BLaER1 (cell line): ENCODE results near the gene DSCAML1.

ENCODE experiments used
- H3K27ac ChIP-seq: shearing (Covaris generic); formaldehyde crosslinking; 2 replicates; pipeline ENCODE4 v1.8.1; 2022
- H3K27me3 ChIP-seq: shearing (Covaris generic); formaldehyde crosslinking; 2 replicates; pipeline ENCODE4 v1.8.1; 2022
- H3K36me3 ChIP-seq: shearing (Covaris generic); formaldehyde crosslinking; 2 replicates; pipeline ENCODE4 v1.8.1; 2022
- H3K4me1 ChIP-seq: shearing (Covaris generic); formaldehyde crosslinking; 2 replicates; pipeline ENCODE4 v1.8.1; 2022
- H3K4me2 ChIP-seq: shearing (Covaris generic); formaldehyde crosslinking; 2 replicates; pipeline ENCODE4 v1.8.1; 2022
- H3K4me3 ChIP-seq: shearing (Covaris generic); formaldehyde crosslinking; 2 replicates; pipeline ENCODE4 v1.8.1; 2022
- H3K9ac ChIP-seq: shearing (Covaris generic); formaldehyde crosslinking; 2 replicates; pipeline ENCODE4 v1.8.1; 2022
- H3K9me3 ChIP-seq: shearing (Covaris generic); formaldehyde crosslinking; 2 replicates; pipeline ENCODE4 v1.8.1; 2022
- H4K20me1 ChIP-seq: shearing (Covaris generic); formaldehyde crosslinking; 2 replicates; pipeline ENCODE4 v1.8.1; 2022
- Cebpa-rat ChIP-seq: shearing (Covaris generic); IDR thresholded peaks from 2 replicates; pipeline ENCODE4 v1.8.1; 2022

The DSCAML1 gene

DNA sequence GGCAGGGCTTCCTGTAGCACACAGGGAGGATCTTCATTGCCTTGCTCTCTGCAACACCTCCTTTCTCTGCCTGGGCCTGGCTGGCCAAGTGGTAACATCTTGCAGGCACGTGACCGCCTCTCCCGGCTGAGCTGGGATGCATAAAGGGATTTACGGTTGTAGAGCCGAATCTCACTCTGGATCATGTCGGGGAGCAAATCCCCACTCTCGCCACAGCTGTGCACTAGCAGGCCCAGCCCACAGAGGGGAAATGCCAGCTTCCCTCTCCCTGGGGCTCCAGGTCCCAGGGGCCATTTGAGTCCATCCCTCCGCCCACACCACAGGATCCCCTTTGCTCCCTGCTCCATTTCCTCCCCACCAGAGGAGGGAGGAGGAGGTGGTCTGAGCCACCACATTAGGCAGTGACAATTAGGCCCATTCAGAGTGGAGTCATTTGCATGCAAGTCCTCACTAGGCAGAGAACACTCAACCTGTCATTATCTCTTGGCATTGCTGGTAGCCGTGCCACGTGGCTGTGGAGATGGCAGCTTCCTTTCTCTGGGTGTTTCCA lies 196.7 kb downstream of the DSCAML1 start:
- no peak overlapping the region for H3K9ac ChIP-seq
- H3K27ac ChIP-seq, result no peak overlapping the region
- no peak overlapping the region for H3K4me2 ChIP-seq
- no peaks in the 10 kb centered on the region for H3K27me3 ChIP-seq
- H3K9me3 ChIP-seq, result no peaks in the 10 kb centered on the region
- TF ChIP-seq Cebpa-rat, result no peak
- H3K36me3 ChIP-seq, result no peaks in the 10 kb centered on the region
- 0 out of 2 replicates have a peak, but pooled peaks cover 5% of the 10 kb centered on the region for H3K4me1 ChIP-seq
- H4K20me1 ChIP-seq, result no peaks in the 10 kb centered on the region; the same call in 1 of the 2 replicates
- no peak overlapping the region for H3K4me3 ChIP-seq

- Histone ChIP-seq H3K36me3 (no peaks in the 10 kb centered on the region), H3K9ac (no peak overlapping the region), H3K4me2 (no peak overlapping the region), H4K20me1 (no peaks in the 10 kb centered on the region; the same call in 1 of the 2 replicates), H3K9me3 (no peaks in the 10 kb centered on the region), H3K27me3 (no peaks in the 10 kb centered on the region), H3K27ac (no peak overlapping the region), H3K4me1 (0 out of 2 replicates have a peak, but pooled peaks cover 5% of the 10 kb centered on the region), H3K4me3 (no peak overlapping the region)
- no peak for TF ChIP-seq Cebpa-rat
Observed at GRCh38 chr11:117597071-117597470, 199.9 kb downstream of the DSCAML1 start.

GRCh38 chr11:117595440-117595839 lies 201.6 kb downstream of the DSCAML1 start:
- H3K9me3 ChIP-seq, result no peaks in the 10 kb centered on the region
- H3K9ac ChIP-seq, result no peak overlapping the region
- H3K4me2 ChIP-seq, result 0 out of 2 replicates have a peak overlapping the region, but pooled peaks have one; percentile 21
- H3K4me3 ChIP-seq, result no peak overlapping the region
- TF ChIP-seq Cebpa-rat, result no peak
- H3K4me1 ChIP-seq, result 0 out of 2 replicates have a peak, but pooled peaks cover 4% of the 10 kb centered on the region
- no peak overlapping the region for H3K27ac ChIP-seq
- no peaks in the 10 kb centered on the region for H3K36me3 ChIP-seq
- no peaks in the 10 kb centered on the region for H3K27me3 ChIP-seq
- no peaks in the 10 kb centered on the region; the same call in 1 of the 2 replicates for H4K20me1 ChIP-seq

DNA sequence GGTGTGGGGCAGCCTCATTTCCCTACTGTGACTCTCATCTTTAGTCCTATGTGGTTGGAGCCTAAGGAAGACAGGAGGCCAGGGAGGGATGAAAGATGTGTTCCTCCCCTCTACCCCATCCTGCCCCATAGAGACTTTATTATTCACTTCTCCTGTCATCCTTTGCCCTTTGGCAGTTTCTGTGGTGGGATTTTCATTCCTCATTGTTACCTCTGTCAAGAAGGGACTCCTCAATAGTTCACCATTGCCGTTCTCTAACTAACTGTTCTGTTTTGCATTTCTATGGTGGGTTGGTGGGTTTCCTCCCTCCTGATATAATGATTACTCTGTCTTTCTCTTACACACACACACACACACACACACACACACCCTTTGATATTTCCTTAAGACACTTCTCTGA lies 202.3 kb downstream of the DSCAML1 start:
- H3K27me3 ChIP-seq, result no peaks in the 10 kb centered on the region
- no peak for TF ChIP-seq Cebpa-rat

GRCh38 chr11:117593065-117593464 lies 204.0 kb downstream of the DSCAML1 start:
- H3K4me2 ChIP-seq, result no peak overlapping the region
- H3K36me3 ChIP-seq, result no peaks in the 10 kb centered on the region
- H3K4me3 ChIP-seq, result no peak overlapping the region
- no peaks in the 10 kb centered on the region for H3K4me1 ChIP-seq
- H3K27me3 ChIP-seq, result no peaks in the 10 kb centered on the region
- no peak for TF ChIP-seq Cebpa-rat
- no peaks in the 10 kb centered on the region for H3K9me3 ChIP-seq
- no peak overlapping the region for H3K9ac ChIP-seq
- H3K27ac ChIP-seq, result no peak overlapping the region
- H4K20me1 ChIP-seq, result no peaks in the 10 kb centered on the region

More for the DNA sequence above, 202.3 kb downstream of the DSCAML1 start:
- no peaks in the 10 kb centered on the region for H3K36me3 ChIP-seq
- no peaks in the 10 kb centered on the region for H3K4me1 ChIP-seq
- no peak overlapping the region for H3K4me3 ChIP-seq
- H4K20me1 ChIP-seq, result no peaks in the 10 kb centered on the region
- no peak overlapping the region for H3K4me2 ChIP-seq
- H3K9me3 ChIP-seq, result no peaks in the 10 kb centered on the region
- H3K27ac ChIP-seq, result no peak overlapping the region
- no peak overlapping the region for H3K9ac ChIP-seq

DNA sequence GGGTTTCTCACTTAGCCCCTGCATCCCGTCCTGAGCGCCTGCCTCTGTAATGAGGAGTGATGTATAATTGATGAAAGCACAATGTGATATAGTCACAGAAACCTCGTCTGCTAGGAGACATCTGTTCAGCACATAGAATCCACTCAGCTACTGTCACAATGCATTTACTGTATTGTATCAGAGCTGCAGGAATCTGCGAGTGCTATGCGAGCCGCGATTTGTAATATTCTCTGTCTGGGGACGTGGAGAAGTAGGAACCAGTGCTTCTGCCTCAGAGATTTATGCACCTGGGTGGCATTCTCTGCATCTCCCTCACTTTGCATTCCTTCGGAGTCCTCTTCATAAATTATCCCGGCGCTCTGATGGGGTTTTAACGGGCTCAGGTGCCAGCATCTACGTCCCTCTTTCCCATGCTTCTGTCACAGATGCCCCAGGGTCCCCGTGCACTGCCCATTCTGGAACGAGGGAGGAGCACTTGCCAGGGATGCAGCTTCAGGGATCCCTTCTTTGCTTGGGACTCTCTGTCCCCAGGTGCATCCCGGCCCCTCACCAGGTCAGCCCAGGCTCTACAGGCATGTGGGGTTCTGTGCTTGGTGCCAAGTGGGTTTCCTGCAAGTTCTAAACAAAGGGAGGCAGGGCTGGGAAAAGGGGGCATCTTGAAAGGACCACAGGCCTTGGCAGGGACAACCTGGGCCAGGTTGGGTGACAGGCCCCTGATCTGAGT lies 205.5 kb downstream of the DSCAML1 start:
- H3K27ac ChIP-seq, result no peak overlapping the region
- no peak overlapping the region for H3K4me2 ChIP-seq
- no peak overlapping the region for H3K9ac ChIP-seq
- H3K4me1 ChIP-seq, result no peaks in the 10 kb centered on the region
- no peaks in the 10 kb centered on the region for H3K27me3 ChIP-seq
- no peaks in the 10 kb centered on the region for H3K36me3 ChIP-seq
- no peaks in the 10 kb centered on the region for H3K9me3 ChIP-seq
- H4K20me1 ChIP-seq, result no peaks in the 10 kb centered on the region
- H3K4me3 ChIP-seq, result no peak overlapping the region
- no peak for TF ChIP-seq Cebpa-rat

- H3K4me2 ChIP-seq, result no peak overlapping the region
- peaks cover 12% of the 10 kb centered on the region for H3K4me1 ChIP-seq
- H4K20me1 ChIP-seq, result no peaks in the 10 kb centered on the region
- H3K27ac ChIP-seq, result no peak overlapping the region
- no peaks in the 10 kb centered on the region for H3K27me3 ChIP-seq
- H3K9me3 ChIP-seq, result no peaks in the 10 kb centered on the region
- H3K9ac ChIP-seq, result no peak overlapping the region
- no peak for TF ChIP-seq Cebpa-rat
- H3K4me3 ChIP-seq, result no peak overlapping the region
- no peaks in the 10 kb centered on the region for H3K36me3 ChIP-seq
Observed at GRCh38 chr11:117589063-117589462, 208.0 kb downstream of the DSCAML1 start.

GRCh38 chr11:117588166-117588810 lies 208.7 kb downstream of the DSCAML1 start:
- no peak for TF ChIP-seq Cebpa-rat
- Histone ChIP-seq H3K4me2 (no peak overlapping the region), H3K27ac (no peak overlapping the region), H4K20me1 (no peaks in the 10 kb centered on the region), H3K9ac (no peak overlapping the region), H3K4me1 (peaks cover 20% of the 10 kb centered on the region), H3K9me3 (no peaks in the 10 kb centered on the region), H3K4me3 (no peak overlapping the region), H3K27me3 (no peaks in the 10 kb centered on the region), H3K36me3 (no peaks in the 10 kb centered on the region)

- no peaks in the 10 kb centered on the region for H4K20me1 ChIP-seq
- no peak for TF ChIP-seq Cebpa-rat
Observed at GRCh38 chr11:117587416-117587815, 209.6 kb downstream of the DSCAML1 start.

GRCh38 chr11:117586392-117586791 lies 210.6 kb downstream of the DSCAML1 start:
- Histone ChIP-seq H3K27me3 (no peaks in the 10 kb centered on the region), H3K9me3 (no peaks in the 10 kb centered on the region), H3K4me3 (no peak overlapping the region), H3K9ac (no peak overlapping the region), H3K36me3 (no peaks in the 10 kb centered on the region), H4K20me1 (no peaks in the 10 kb centered on the region), H3K4me2 (no peak overlapping the region), H3K27ac (no peak overlapping the region), H3K4me1 (peaks cover 39% of the 10 kb centered on the region)
- no peak for TF ChIP-seq Cebpa-rat

More at GRCh38 chr11:117587416-117587815, 209.6 kb downstream of the DSCAML1 start:
- Histone ChIP-seq H3K4me1 (peaks cover 29% of the 10 kb centered on the region), H3K27ac (no peak overlapping the region), H3K4me3 (no peak overlapping the region), H3K4me2 (no peak overlapping the region), H3K36me3 (no peaks in the 10 kb centered on the region), H3K9me3 (no peaks in the 10 kb centered on the region), H3K9ac (no peak overlapping the region), H3K27me3 (no peaks in the 10 kb centered on the region)
